ENCODE data around the gene HEBP1.

Gene HEBP1

GRCh38 chr12:12987421-12987820 lies 12.6 kb downstream of the HEBP1 start:
- no peak for DNase-seq

- DNase-seq, result no peak
These were observed 13.2 kb downstream of the HEBP1 start for GRCh38 chr12:12986775-12987331.

GRCh38 chr12:12985817-12986408 lies 14.2 kb downstream of the HEBP1 start:
- DNase-seq, result peak; percentile 17

- DNase-seq, result no peak
These were observed 15.9 kb downstream of the HEBP1 start for GRCh38 chr12:12984149-12984548.

GRCh38 chr12:12983420-12984035 lies 16.5 kb downstream of the HEBP1 start:
- no peak for DNase-seq

GRCh38 chr12:12982331-12982730 lies 17.7 kb downstream of the HEBP1 start:
- no peak for DNase-seq

GRCh38 chr12:12979731-12980259 lies 20.3 kb downstream of the HEBP1 start:
- no peak for DNase-seq

GRCh38 chr12:12979126-12979525 lies 20.9 kb downstream of the HEBP1 start:
- no peak for DNase-seq

GRCh38 chr12:12977231-12977630 lies 22.8 kb downstream of the HEBP1 start:
- no peak for DNase-seq

GRCh38 chr12:12976366-12976765 lies 23.7 kb downstream of the HEBP1 start:
- no peak for DNase-seq

GRCh38 chr12:12975322-12976077 lies 24.6 kb downstream of the HEBP1 start:
- DNase-seq, result no peak

- no peak for DNase-seq
These were observed 25.9 kb downstream of the HEBP1 start for GRCh38 chr12:12974211-12974610.

GRCh38 chr12:12973019-12973418 lies 27.0 kb downstream of the HEBP1 start:
- DNase-seq, result no peak

- DNase-seq, result no peak
These were observed 34.2 kb downstream of the HEBP1 start for GRCh38 chr12:12965836-12966235.

GRCh38 chr12:12964255-12964654 lies 35.8 kb downstream of the HEBP1 start:
- DNase-seq, result no peak

GRCh38 chr12:12960639-12961209 lies 39.3 kb downstream of the HEBP1 start:
- no peak for DNase-seq

- DNase-seq, result no peak
These were observed 41.2 kb downstream of the HEBP1 start for GRCh38 chr12:12958886-12959285.

- DNase-seq, result no peak
These were observed 45.0 kb downstream of the HEBP1 start for GRCh38 chr12:12954878-12955625.

- no peak for DNase-seq
These were observed 45.7 kb downstream of the HEBP1 start for GRCh38 chr12:12954356-12954755.

GRCh38 chr12:12952036-12952435 lies 48.0 kb downstream of the HEBP1 start, which contains the start of gene GPRC5D:
Gene GPRC5D (minus strand): TSS chr12:12952170. CDS start chr12:12950384, 1,786 bp downstream.
- DNase-seq, result no peak

- DNase-seq, result no peak
These were observed 48.6 kb downstream of the HEBP1 start for GRCh38 chr12:12951504-12951903.

- DNase-seq, result no peak
These were observed 52.2 kb downstream of the HEBP1 start for GRCh38 chr12:12947902-12948301.

Measured in activated naive CD4-positive, alpha-beta T cell treated with anti-CD3 and anti-CD28 coated beads, Interleukin-2, amount 50 U/mL, for 16 hours (primary cell).